Ishikawa (cell line): Measurements from ENCODE around the gene CABLES1.

ENCODE experiments used
- CEBPB ChIP-seq: IDR thresholded peaks from 2 replicates; pipeline ENCODE4 v1.6.1; 2012
- CREB1 ChIP-seq: IDR thresholded peaks from 2 replicates; pipeline ENCODE4 v1.6.1; 2012; ENCODE audit warnings: low read depth
- EGR1 ChIP-seq: IDR thresholded peaks from 2 replicates; pipeline ENCODE4 v1.6.1; 2012
- EP300 ChIP-seq: IDR thresholded peaks from 2 replicates; pipeline ENCODE4 v1.6.1; 2012; ENCODE audit warnings: borderline replicate concordance
- FOXM1 ChIP-seq: IDR thresholded peaks from 2 replicates; pipeline ENCODE4 v1.6.1; 2012; ENCODE audit warnings: low read depth, borderline replicate concordance
- NFIC ChIP-seq: IDR thresholded peaks from 2 replicates; pipeline ENCODE4 v1.6.1; 2012
- RAD21 ChIP-seq: IDR thresholded peaks from 2 replicates; pipeline ENCODE4 v1.6.1; 2012; ENCODE audit warnings: low read depth
- TAF1 ChIP-seq: IDR thresholded peaks from 2 replicates; pipeline ENCODE4 v1.6.1; 2012; ENCODE audit warnings: low read depth, mild to moderate bottlenecking
- TCF12 ChIP-seq: IDR thresholded peaks from 2 replicates; pipeline ENCODE4 v1.6.1; 2012; ENCODE audit warnings: low read depth
- TEAD4 ChIP-seq: IDR thresholded peaks from 2 replicates; pipeline ENCODE4 v1.6.1; 2012
- YY1 ChIP-seq: IDR thresholded peaks from 2 replicates; pipeline ENCODE4 v1.6.1; 2012; ENCODE audit warnings: low read depth
- ZBTB7A ChIP-seq: IDR thresholded peaks from 2 replicates; pipeline ENCODE4 v1.6.1; 2012; ENCODE audit warnings: low read depth
- TF ChIP-seq, protein P1 (sequence below): IDR thresholded peaks from 2 replicates; pipeline ENCODE4 v1.6.1; 2012
- TF ChIP-seq, protein P2 (sequence below): IDR thresholded peaks from 2 replicates; pipeline ENCODE4 v1.6.1; 2012; ENCODE audit warnings: low read depth, mild to moderate bottlenecking
- TF ChIP-seq, protein P3 (sequence below): IDR thresholded peaks from 2 replicates; pipeline ENCODE4 v1.6.1; 2012

The CABLES1 gene

DNA sequence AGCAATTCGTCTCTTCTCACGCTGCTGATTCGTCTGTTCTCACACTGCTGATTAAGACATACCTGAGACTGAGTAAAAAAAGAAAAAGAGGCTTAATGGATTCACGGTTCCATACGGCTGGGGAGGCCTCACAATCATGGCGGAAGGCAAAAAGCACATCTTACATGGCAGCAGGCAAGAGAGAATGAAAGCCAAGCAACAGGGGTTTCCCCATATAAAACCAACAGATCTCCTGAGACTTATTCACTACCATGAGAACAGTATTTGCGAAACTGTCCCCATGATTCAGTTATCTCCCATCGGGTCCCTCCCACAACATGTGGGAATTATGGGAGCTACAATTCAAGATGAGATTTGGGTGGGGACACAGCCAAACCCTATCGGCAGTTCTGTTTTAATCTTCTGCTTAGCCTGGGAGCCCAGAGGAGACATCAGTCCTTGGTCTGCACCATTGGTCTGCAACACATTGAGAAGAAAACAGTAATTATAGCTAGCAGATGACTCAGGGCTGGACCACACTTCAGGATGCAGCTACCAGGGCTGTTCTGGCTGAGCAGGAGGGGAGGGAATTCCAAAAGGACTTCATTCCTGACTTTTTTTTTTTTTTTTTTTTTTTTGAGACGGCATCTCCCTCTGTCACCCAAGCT lies 69.4 kb downstream of the CABLES1 start:
- TF ChIP-seq, protein P1, sequence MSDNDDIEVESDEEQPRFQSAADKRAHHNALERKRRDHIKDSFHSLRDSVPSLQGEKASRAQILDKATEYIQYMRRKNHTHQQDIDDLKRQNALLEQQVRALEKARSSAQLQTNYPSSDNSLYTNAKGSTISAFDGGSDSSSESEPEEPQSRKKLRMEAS = no peak
- TF ChIP-seq EGR1 (no peak), TEAD4 (no peak), RAD21 (no peak), CREB1 (no peak), YY1 (no peak), FOXM1 (no peak), TAF1 (no peak), EP300 (no peak)
- TF ChIP-seq, protein P2, sequence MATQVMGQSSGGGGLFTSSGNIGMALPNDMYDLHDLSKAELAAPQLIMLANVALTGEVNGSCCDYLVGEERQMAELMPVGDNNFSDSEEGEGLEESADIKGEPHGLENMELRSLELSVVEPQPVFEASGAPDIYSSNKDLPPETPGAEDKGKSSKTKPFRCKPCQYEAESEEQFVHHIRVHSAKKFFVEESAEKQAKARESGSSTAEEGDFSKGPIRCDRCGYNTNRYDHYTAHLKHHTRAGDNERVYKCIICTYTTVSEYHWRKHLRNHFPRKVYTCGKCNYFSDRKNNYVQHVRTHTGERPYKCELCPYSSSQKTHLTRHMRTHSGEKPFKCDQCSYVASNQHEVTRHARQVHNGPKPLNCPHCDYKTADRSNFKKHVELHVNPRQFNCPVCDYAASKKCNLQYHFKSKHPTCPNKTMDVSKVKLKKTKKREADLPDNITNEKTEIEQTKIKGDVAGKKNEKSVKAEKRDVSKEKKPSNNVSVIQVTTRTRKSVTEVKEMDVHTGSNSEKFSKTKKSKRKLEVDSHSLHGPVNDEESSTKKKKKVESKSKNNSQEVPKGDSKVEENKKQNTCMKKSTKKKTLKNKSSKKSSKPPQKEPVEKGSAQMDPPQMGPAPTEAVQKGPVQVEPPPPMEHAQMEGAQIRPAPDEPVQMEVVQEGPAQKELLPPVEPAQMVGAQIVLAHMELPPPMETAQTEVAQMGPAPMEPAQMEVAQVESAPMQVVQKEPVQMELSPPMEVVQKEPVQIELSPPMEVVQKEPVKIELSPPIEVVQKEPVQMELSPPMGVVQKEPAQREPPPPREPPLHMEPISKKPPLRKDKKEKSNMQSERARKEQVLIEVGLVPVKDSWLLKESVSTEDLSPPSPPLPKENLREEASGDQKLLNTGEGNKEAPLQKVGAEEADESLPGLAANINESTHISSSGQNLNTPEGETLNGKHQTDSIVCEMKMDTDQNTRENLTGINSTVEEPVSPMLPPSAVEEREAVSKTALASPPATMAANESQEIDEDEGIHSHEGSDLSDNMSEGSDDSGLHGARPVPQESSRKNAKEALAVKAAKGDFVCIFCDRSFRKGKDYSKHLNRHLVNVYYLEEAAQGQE = no peak
- TF ChIP-seq, protein P3, sequence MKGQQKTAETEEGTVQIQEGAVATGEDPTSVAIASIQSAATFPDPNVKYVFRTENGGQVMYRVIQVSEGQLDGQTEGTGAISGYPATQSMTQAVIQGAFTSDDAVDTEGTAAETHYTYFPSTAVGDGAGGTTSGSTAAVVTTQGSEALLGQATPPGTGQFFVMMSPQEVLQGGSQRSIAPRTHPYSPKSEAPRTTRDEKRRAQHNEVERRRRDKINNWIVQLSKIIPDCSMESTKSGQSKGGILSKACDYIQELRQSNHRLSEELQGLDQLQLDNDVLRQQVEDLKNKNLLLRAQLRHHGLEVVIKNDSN = no peak

DNA sequence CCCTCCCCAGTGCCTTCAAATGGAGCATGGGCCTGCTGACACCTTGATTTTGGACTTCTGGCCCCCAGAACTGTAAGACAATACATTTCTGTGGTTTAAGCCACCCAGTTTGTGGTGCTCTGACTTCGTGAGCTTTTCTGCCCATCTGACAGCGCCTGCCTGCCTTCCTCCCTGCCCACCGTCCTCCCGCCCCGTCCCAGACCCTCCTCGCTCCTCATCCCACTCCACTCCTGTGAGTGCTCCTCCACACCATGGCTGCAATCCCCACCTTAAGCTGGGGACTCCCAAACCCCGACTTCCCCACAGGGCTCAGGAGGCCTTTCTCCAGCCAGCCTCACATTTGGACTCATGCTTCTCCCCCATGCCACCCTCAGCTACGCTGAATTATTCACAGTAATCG lies 70.7 kb downstream of the CABLES1 start:
- no peak for TF ChIP-seq RAD21
- no peak for TF ChIP-seq NFIC
- TF ChIP-seq EGR1 = no peak
- TF ChIP-seq TAF1 = no peak
- no peak for TF ChIP-seq EP300
- TF ChIP-seq, protein P2 = no peak
- TF ChIP-seq FOXM1 = no peak
- TF ChIP-seq CREB1 = no peak
- no peak for TF ChIP-seq TCF12
- TF ChIP-seq, protein P3 = no peak
- TF ChIP-seq TEAD4 = no peak
- no peak for TF ChIP-seq ZBTB7A
- no peak for TF ChIP-seq CEBPB

DNA sequence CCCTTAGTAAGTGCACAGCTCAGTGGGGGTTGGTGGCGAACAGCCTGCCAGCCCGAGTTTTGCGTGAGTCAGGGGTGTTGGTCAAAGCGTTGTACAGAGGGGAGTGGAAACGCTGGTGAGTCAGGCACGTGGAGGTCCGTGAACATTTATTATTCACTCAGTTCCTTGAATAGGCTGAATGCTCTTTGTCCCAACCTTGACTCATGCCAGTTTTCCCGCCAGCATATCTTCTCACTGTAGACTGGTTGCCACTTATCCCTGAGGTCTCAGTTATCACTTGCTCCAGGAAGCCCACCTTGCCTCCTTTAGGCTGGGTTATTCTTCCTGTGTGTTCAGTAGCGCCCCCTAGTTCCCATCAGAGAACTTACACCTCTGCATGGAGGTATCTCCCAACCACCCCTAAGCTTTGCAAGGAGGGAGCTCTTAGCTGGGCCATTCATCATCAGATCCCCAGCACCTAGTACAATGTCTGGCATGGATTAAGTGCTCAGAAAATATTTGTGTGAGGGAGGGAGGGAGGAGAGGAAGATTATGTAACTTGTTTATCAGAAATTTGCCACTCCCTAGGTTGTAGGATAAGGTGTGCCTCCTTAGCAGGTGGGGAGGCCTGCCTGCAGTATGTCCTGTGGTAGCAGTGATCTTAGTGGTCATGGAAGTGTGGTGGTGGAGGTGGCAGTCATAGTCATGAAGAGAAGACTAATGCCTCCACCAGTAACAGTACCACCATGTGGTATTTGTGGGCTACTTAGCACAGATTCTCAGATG lies 72.1 kb downstream of the CABLES1 start:
- peak; percentile 45 for TF ChIP-seq RAD21
- TF ChIP-seq NFIC = no peak

DNA sequence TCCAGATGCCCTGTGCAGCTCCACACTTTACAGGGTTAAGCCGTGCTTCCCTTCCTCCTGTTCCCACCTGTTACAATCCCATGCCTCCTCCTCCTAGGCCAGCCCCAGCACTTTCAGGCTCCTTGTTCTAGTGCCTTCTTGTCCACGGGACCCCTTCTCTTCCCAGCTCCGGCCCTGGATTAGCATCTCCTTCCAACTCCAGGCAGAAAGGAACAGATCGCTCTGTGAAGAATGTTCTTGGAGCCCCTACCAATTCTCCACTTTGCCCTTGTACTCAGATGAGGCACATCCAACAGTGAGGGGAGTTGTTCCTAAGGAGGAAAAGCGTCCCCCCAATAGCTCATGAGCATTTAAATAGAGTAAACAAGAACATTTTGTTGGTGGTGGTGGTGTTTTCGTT lies 72.7 kb downstream of the CABLES1 start:
- TF ChIP-seq TCF12 (no peak), EP300 (no peak), ZBTB7A (no peak), CEBPB (no peak), TEAD4 (no peak), EGR1 (no peak), NFIC (no peak), YY1 (no peak), CREB1 (no peak), RAD21 (no peak), TAF1 (no peak), FOXM1 (no peak)
- TF ChIP-seq, protein P3 = no peak
- TF ChIP-seq, protein P1 = no peak
- TF ChIP-seq, protein P2 = no peak
